ENCODE data around the gene SAMD5.

Gene SAMD5

GRCh38 chr6:147582991-147583390 lies 74.5 kb downstream of the SAMD5 start:
- H3K4me3 ChIP-seq (ENCODE audit: insufficient read depth, low read depth, low read length): no peak overlapping the region
- H3K27ac ChIP-seq (ENCODE audit: insufficient read depth, low read depth, low read length, poor library complexity, severe bottlenecking): no peak overlapping the region
- H3K27me3 ChIP-seq (ENCODE audit: control insufficient read depth, insufficient read depth, low read length, poor library complexity, severe bottlenecking): no peaks in the 10 kb centered on the region
- no peaks in the 10 kb centered on the region for H3K4me1 ChIP-seq (ENCODE audit: control insufficient read depth, insufficient read depth, low read length)
- H3K36me3 ChIP-seq (ENCODE audit: control insufficient read depth, insufficient read depth, low read length): no peaks in the 10 kb centered on the region
- H3K9me3 ChIP-seq (ENCODE audit: control insufficient read depth, low read length): no peaks in the 10 kb centered on the region
- WGBS, 2 experiments: 80 to 92% methylated on average over 1 of the region's 1 CpG

GRCh38 chr6:147585256-147585655 lies 76.8 kb downstream of the SAMD5 start:
- H3K9me3 ChIP-seq (ENCODE audit: control insufficient read depth, low read length): no peaks in the 10 kb centered on the region
- no peak overlapping the region for H3K4me3 ChIP-seq (ENCODE audit: insufficient read depth, low read depth, low read length)
- H3K27me3 ChIP-seq (ENCODE audit: control insufficient read depth, insufficient read depth, low read length, poor library complexity, severe bottlenecking): no peaks in the 10 kb centered on the region
- no peaks in the 10 kb centered on the region for H3K4me1 ChIP-seq (ENCODE audit: control insufficient read depth, insufficient read depth, low read length)
- 86 to 96% methylated on average over 3 of the region's 3 CpGs for WGBS, 2 experiments
- no peak overlapping the region for H3K27ac ChIP-seq (ENCODE audit: insufficient read depth, low read depth, low read length, poor library complexity, severe bottlenecking)
- H3K36me3 ChIP-seq (ENCODE audit: control insufficient read depth, insufficient read depth, low read length): no peaks in the 10 kb centered on the region

DNA sequence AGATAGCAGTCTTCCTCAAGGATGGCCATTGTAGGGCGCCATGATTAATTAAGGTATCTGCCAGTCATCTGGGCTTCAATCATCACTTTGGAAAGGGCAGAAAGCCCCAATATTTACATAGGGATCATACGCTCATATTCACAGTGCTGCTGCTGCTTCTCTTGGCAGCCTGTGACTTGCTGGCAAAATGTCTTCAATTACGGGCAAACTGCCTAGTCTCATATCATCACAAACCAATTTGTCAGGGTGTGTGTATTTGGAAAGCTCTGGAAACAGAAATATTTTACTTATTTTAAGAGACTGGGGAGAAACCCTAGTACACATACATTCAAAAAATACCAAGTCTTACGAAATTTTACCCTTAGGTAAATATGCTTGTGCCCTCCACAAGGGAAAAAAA lies 77.6 kb downstream of the SAMD5 start:
- Histone ChIP-seq H3K4me3 (ENCODE audit: insufficient read depth, low read depth, low read length) (no peak overlapping the region), H3K4me1 (ENCODE audit: control insufficient read depth, insufficient read depth, low read length) (no peaks in the 10 kb centered on the region), H3K9me3 (ENCODE audit: control insufficient read depth, low read length) (no peaks in the 10 kb centered on the region), H3K27ac (ENCODE audit: insufficient read depth, low read depth, low read length, poor library complexity, severe bottlenecking) (no peak overlapping the region), H3K36me3 (ENCODE audit: control insufficient read depth, insufficient read depth, low read length) (no peaks in the 10 kb centered on the region), H3K27me3 (ENCODE audit: control insufficient read depth, insufficient read depth, low read length, poor library complexity, severe bottlenecking) (no peaks in the 10 kb centered on the region)
- 90 to 93% methylated on average over 2 of the region's 4 CpGs for WGBS, 2 experiments

GRCh38 chr6:147587907-147588306 lies 79.4 kb downstream of the SAMD5 start:
- no CpG with 5 or more reads among the region's 3 CpGs for WGBS, 2 experiments
- Histone ChIP-seq H3K36me3 (ENCODE audit: control insufficient read depth, insufficient read depth, low read length) (no peaks in the 10 kb centered on the region), H3K9me3 (ENCODE audit: control insufficient read depth, low read length) (no peaks in the 10 kb centered on the region), H3K27ac (ENCODE audit: insufficient read depth, low read depth, low read length, poor library complexity, severe bottlenecking) (no peak overlapping the region), H3K4me1 (ENCODE audit: control insufficient read depth, insufficient read depth, low read length) (no peaks in the 10 kb centered on the region), H3K27me3 (ENCODE audit: control insufficient read depth, insufficient read depth, low read length, poor library complexity, severe bottlenecking) (no peaks in the 10 kb centered on the region), H3K4me3 (ENCODE audit: insufficient read depth, low read depth, low read length) (no peak overlapping the region)

DNA sequence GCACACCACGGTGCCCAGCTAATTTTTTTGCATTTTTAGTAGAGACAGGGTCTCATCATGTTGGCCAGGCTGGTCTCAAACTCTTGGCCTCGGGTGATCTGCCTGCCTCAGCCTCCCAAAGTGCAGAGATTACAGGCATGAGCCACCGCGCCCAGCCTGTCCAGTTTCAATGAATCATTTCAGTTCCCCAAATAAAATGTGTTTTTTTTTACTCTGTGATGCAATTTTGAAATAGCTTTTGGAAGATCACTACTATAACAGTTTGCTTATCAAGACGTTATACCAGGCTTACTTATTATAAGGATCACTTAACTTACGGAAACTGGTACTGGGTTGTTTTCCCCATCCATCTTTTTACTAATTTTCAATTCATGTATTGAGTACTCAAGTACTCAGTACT lies 80.0 kb downstream of the SAMD5 start:
- 92% methylated on average over 6 of the region's 6 CpGs for WGBS, 2 experiments
- Histone ChIP-seq H3K4me1 (ENCODE audit: control insufficient read depth, insufficient read depth, low read length) (no peaks in the 10 kb centered on the region), H3K9me3 (ENCODE audit: control insufficient read depth, low read length) (no peaks in the 10 kb centered on the region), H3K27ac (ENCODE audit: insufficient read depth, low read depth, low read length, poor library complexity, severe bottlenecking) (no peak overlapping the region), H3K4me3 (ENCODE audit: insufficient read depth, low read depth, low read length) (no peak overlapping the region), H3K27me3 (ENCODE audit: control insufficient read depth, insufficient read depth, low read length, poor library complexity, severe bottlenecking) (no peaks in the 10 kb centered on the region), H3K36me3 (ENCODE audit: control insufficient read depth, insufficient read depth, low read length) (no peaks in the 10 kb centered on the region)

DNA sequence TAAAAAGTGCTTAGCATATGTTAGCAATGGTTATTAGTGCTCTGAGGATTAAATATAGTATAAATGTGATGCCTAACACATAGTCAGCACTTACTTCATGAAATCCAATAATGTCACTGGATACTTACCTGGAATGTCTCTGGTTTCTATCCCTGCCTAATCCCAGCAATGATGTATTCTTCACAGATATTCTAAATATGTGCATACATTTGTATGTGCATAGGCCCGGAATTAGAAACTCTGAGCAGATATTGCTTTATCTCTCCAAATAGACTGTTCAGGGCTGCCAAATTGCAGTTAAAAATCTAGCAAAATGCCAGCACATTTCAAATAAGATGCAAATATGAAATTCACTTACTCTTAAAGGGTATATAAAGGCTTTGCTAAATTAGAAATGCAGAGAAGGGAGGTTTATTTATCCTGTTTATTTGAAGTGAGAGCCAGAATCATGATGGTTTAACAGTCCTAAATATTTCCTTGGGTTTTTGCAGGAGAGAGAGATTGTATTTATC lies 81.3 kb downstream of the SAMD5 start:
- WGBS, 2 experiments: 0 to 47% methylated on average over 1 of the region's 1 CpG
- Histone ChIP-seq H3K27ac (ENCODE audit: insufficient read depth, low read depth, low read length, poor library complexity, severe bottlenecking) (no peak overlapping the region), H3K27me3 (ENCODE audit: control insufficient read depth, insufficient read depth, low read length, poor library complexity, severe bottlenecking) (no peaks in the 10 kb centered on the region), H3K36me3 (ENCODE audit: control insufficient read depth, insufficient read depth, low read length) (no peaks in the 10 kb centered on the region), H3K9me3 (ENCODE audit: control insufficient read depth, low read length) (no peaks in the 10 kb centered on the region), H3K4me1 (ENCODE audit: control insufficient read depth, insufficient read depth, low read length) (no peaks in the 10 kb centered on the region), H3K4me3 (ENCODE audit: insufficient read depth, low read depth, low read length) (no peak overlapping the region)

- no peak overlapping the region for H3K4me3 ChIP-seq (ENCODE audit: insufficient read depth, low read depth, low read length)
- H3K4me1 ChIP-seq (ENCODE audit: control insufficient read depth, insufficient read depth, low read length): no peaks in the 10 kb centered on the region
- no peak overlapping the region for H3K27ac ChIP-seq (ENCODE audit: insufficient read depth, low read depth, low read length, poor library complexity, severe bottlenecking)
- no peaks in the 10 kb centered on the region for H3K36me3 ChIP-seq (ENCODE audit: control insufficient read depth, insufficient read depth, low read length)
- 92 to 95% methylated on average over 1 of the region's 3 CpGs for WGBS, 2 experiments
- H3K9me3 ChIP-seq (ENCODE audit: control insufficient read depth, low read length): no peaks in the 10 kb centered on the region
- no peaks in the 10 kb centered on the region for H3K27me3 ChIP-seq (ENCODE audit: control insufficient read depth, insufficient read depth, low read length, poor library complexity, severe bottlenecking)
Observed at GRCh38 chr6:147595961-147596360, 87.5 kb downstream of the SAMD5 start.

- no peaks in the 10 kb centered on the region for H3K4me1 ChIP-seq (ENCODE audit: control insufficient read depth, insufficient read depth, low read length)
- H3K27me3 ChIP-seq (ENCODE audit: control insufficient read depth, insufficient read depth, low read length, poor library complexity, severe bottlenecking): no peaks in the 10 kb centered on the region
- H3K4me3 ChIP-seq (ENCODE audit: insufficient read depth, low read depth, low read length): no peak overlapping the region
- no peak overlapping the region for H3K27ac ChIP-seq (ENCODE audit: insufficient read depth, low read depth, low read length, poor library complexity, severe bottlenecking)
- no peaks in the 10 kb centered on the region for H3K36me3 ChIP-seq (ENCODE audit: control insufficient read depth, insufficient read depth, low read length)
- WGBS, 2 experiments: 82 to 87% methylated on average over 1 to 2 of the region's 2 CpGs
- no peaks in the 10 kb centered on the region for H3K9me3 ChIP-seq (ENCODE audit: control insufficient read depth, low read length)
Observed at GRCh38 chr6:147603392-147604081, 95.0 kb downstream of the SAMD5 start.

DNA sequence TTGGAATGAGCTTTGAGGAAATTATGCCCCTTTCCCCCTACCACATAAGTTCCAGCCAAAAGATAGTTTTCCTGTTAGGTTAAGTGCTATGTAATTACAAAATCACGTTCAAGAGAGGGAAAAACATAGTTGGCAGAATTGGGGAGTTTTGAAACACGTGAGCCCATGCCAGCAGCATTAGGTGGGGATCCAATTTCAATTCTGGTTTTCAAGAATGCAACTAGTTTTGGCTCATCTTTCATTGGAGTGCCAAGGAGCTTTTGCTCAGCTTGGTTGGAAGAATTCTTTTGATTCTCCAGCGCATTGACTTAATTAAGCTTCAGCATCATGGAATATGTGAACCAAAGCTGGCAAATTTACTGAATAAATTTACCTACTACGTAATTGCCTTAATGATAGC lies 95.9 kb downstream of the SAMD5 start:
- Histone ChIP-seq H3K27ac (ENCODE audit: insufficient read depth, low read depth, low read length, poor library complexity, severe bottlenecking) (no peak overlapping the region), H3K4me1 (ENCODE audit: control insufficient read depth, insufficient read depth, low read length) (no peaks in the 10 kb centered on the region), H3K36me3 (ENCODE audit: control insufficient read depth, insufficient read depth, low read length) (no peaks in the 10 kb centered on the region), H3K4me3 (ENCODE audit: insufficient read depth, low read depth, low read length) (no peak overlapping the region), H3K27me3 (ENCODE audit: control insufficient read depth, insufficient read depth, low read length, poor library complexity, severe bottlenecking) (no peaks in the 10 kb centered on the region), H3K9me3 (ENCODE audit: control insufficient read depth, low read length) (no peaks in the 10 kb centered on the region)
- WGBS, 2 experiments: 84 to 88% methylated on average over 4 of the region's 4 CpGs

GRCh38 chr6:147611992-147612391 lies 103.5 kb downstream of the SAMD5 start:
- WGBS, 2 experiments: 92 to 96% methylated on average over 4 to 5 of the region's 5 CpGs
- Histone ChIP-seq H3K27me3 (ENCODE audit: control insufficient read depth, insufficient read depth, low read length, poor library complexity, severe bottlenecking) (no peaks in the 10 kb centered on the region), H3K36me3 (ENCODE audit: control insufficient read depth, insufficient read depth, low read length) (no peaks in the 10 kb centered on the region), H3K4me3 (ENCODE audit: insufficient read depth, low read depth, low read length) (no peak overlapping the region), H3K9me3 (ENCODE audit: control insufficient read depth, low read length) (no peaks in the 10 kb centered on the region), H3K4me1 (ENCODE audit: control insufficient read depth, insufficient read depth, low read length) (no peaks in the 10 kb centered on the region), H3K27ac (ENCODE audit: insufficient read depth, low read depth, low read length, poor library complexity, severe bottlenecking) (no peak overlapping the region)
